Heart right ventricle (tissue), 16 donors: ENCODE data around the gene PIGR. TPM values are rescaled to one million over a fixed set of nuclear protein-coding genes. Genes with fewer than 3 reads are reported as not detected.
A peak's percentile ranks its signal among the peaks of the same experiment; 100 is the strongest.

Source experiments
- ATAC-seq, 8 donors: fragments of 200-7000 bp; cut with Tn5 transposase; one replicate each; pipeline ENCODE4 v1.9.1; 2020; ENCODE audit warnings: mild to moderate bottlenecking in 8 of 8, moderate library complexity in 8 of 8, moderate number of reproducible peaks in 1 of 8
- DNase-seq, 2 donors: peaks; one replicate each; pipeline ENCODE4 v3.0.0-alpha.2; 2020
- H3K27ac ChIP-seq, 10 donors: fragments of 200-600 bp; sonication (generic) in 2 of 10; one replicate each; pipeline versions ENCODE4 v1.5.0 to v1.8.0; 2020 to 2022; ENCODE audit warnings: mild to moderate bottlenecking in 3 of 10
- H3K27me3 ChIP-seq, 7 donors: fragments of 200-600 bp; one replicate each; pipeline ENCODE4 v1.8.0; 2021 to 2022; ENCODE audit warnings: mild to moderate bottlenecking in 2 of 7
- H3K36me3 ChIP-seq, 9 donors: fragments of 200-600 bp; sonication (generic) in 1 of 9; one replicate each; pipeline versions ENCODE4 v1.5.0 to v1.8.0; 2020 to 2022; ENCODE audit warnings: mild to moderate bottlenecking in 2 of 9
- H3K4me1 ChIP-seq, 9 donors: fragments of 200-600 bp; sonication (generic) in 1 of 9; one replicate each; pipeline versions ENCODE4 v1.5.0 to v1.8.0; 2020 to 2022; ENCODE audit warnings: mild to moderate bottlenecking in 4 of 9
- H3K4me3 ChIP-seq, 10 donors: fragments of 200-600 bp; sonication (generic) in 2 of 10; one replicate each; pipeline versions ENCODE4 v1.5.0 to v1.8.0; 2020 to 2022; ENCODE audit warnings: mild to moderate bottlenecking in 7 of 10, moderate library complexity in 2 of 10
- H3K9me3 ChIP-seq, 11 donors: fragments of 200-600 bp in 10 of 11; sonication (generic) in 2 of 11; one replicate each; pipeline versions ENCODE4 v1.5.0 to v1.8.0; 2013 to 2022; ENCODE audit warnings: mild to moderate bottlenecking in 2 of 11, control low read depth in 1 of 11, moderate library complexity in 1 of 11
- CTCF ChIP-seq, 9 donors: fragments of 200-600 bp; sonication (generic) in 2 of 9; IDR thresholded peaks; one replicate each; pipeline versions ENCODE4 v1.5.0 to v1.8.0; 2021 to 2022; ENCODE audit warnings: antibody characterized with exemption in 9 of 9, mild to moderate bottlenecking in 5 of 9, moderate library complexity in 1 of 9
- WGBS, 2 donors: extraction: QIAGEN DNeasy Blood & Tissue Kit; methylation state at CpG; one replicate each; pipeline ENCODE4 v1.1.7; 2013; ENCODE audit warnings: inconsistent platforms in 1 of 2; 5-methylcytosine and 5-hydroxymethylcytosine counted together
- intact Hi-C, 10 donors: fragments of 100-400 bp; cut with DNase I; formaldehyde crosslinking; loops; one replicate each; pipeline versions ENCODE4 v1.11.1 to v1.14.2; 2022
- polyA plus RNA-seq, 2 donors: library from polyadenylated mRNA; stranded (reverse); fragments of 200-250 nt; gene quantifications; one replicate each; pipeline ENCODE4 v1.2.3, GENCODE V29; 2013
- total RNA-seq, 10 donors: library from RNA; stranded (reverse); fragmentation: NEBNext Ultra II Directional in 3 of 10; extraction: Animal tissue kit (Norgen Biotek cat#: 25700) in 3 of 10; gene quantifications; one replicate each; pipeline versions ENCODE4 v1.2.1 to v1.2.4, GENCODE V29; 2021 to 2023
- donor health status: Arrhythmogenic right ventricular cardiomyopathy.
- donor health status: ischemic (EF 13 %, LVEDD 7.1; RV severe dilation, severe dysfunction).
- donor health status: healthy with polysubstance abuse.
- donor health status: DM: no; HTN: yes; CAD: no.
- donor health status: DM: no; HTN: no; CAD: no.
- donor health status: ischemic (EF 25% LVEDD 6.9; RV normal size, moderate dysfunction).
- donor health status: ischemic (EF 25% LVEDD 5.7; RV mildly dilated, moderate dysfunction).
- donor health status: healthy.
- donor health status: DM: yes; HTN: yes; CAD: no.
- donor health status: Ischemic cardiomyopathy.
- donor health status: ischemic (EF 35%, LVEDD 5.7; RV mildly dilated, moderate dysfunction).
- donor health status: nonischemic (EF 11% LVEDD 7.7; RV severe dilation, severe dysfunction).
- donor health status: DM: yes; HTN: yes; CAD: no.
- donor health status: PGD.
- donor health status: ischemic (EF 29% LVEDD 5.4; RV normal size, mild dysfunction).
- donor health status: nonischemic (EF 23%, LVEDD 6.1; RV moderate dilation, normal function).

PIGR gene
- total and polyA plus RNA-seq, 12 donors, result 0.01 to 0.11 (median 0.10) TPM; not detected in 9

- Histone ChIP-seq H3K9me3 (no peaks in the 10 kb centered on the region), H3K36me3 (no peaks in the 10 kb centered on the region), H3K27me3 (peaks cover 0 to 12% (median 0%) of the 10 kb centered on the region in 7 donors), H3K27ac (no peak overlapping the region), H3K4me1 (peaks cover 0 to 4% (median 0%) of the 10 kb centered on the region in 9 donors), H3K4me3 (no peak overlapping the region)
- ATAC-seq (peak in 2 of 8 donors; percentile 19 to 51), DNase-seq (peak in 1 of 2 donors; percentile 38)
- intact Hi-C loops, result no loop called here
- 62 to 65% methylated on average over 19 of the region's 19 CpGs for WGBS, 2 donors
- peak in 8 of 9 donors; percentile 17 to 63 (median 42) for TF ChIP-seq CTCF (IDR thresholded peaks at IDR 0.05)
These were observed 10.7 kb downstream of the PIGR start for GRCh38 chr1:206935491-206936067.

GRCh38 chr1:206933333-206933945 is 12.8 kb downstream of the PIGR start:
- peaks cover 0 to 11% (median 0%) of the 10 kb centered on the region in 9 donors for H3K4me1 ChIP-seq
- H3K36me3 ChIP-seq, result no peaks in the 10 kb centered on the region
- intact Hi-C loops, result no loop called here
- WGBS, 2 donors, result 72 to 73% methylated on average over 8 of the region's 8 CpGs
- H3K9me3 ChIP-seq, result no peaks in the 10 kb centered on the region
- peak in 3 of 8 donors; percentile 27 to 45 (median 30) for ATAC-seq
- no peak overlapping the region for H3K4me3 ChIP-seq
- DNase-seq, result peak in 1 of 2 donors; percentile 31
- H3K27me3 ChIP-seq, result peaks cover 0 to 12% (median 0%) of the 10 kb centered on the region in 7 donors
- TF ChIP-seq CTCF (IDR thresholded peaks at IDR 0.05), result peak in 7 of 9 donors; percentile 38 to 83 (median 46)
- H3K27ac ChIP-seq, result no peak overlapping the region

- Histone ChIP-seq H3K27me3 (peaks cover 0 to 10% (median 0%) of the 10 kb centered on the region in 7 donors), H3K4me3 (no peak overlapping the region), H3K36me3 (no peaks in the 10 kb centered on the region), H3K4me1 (peaks cover 0 to 11% (median 0%) of the 10 kb centered on the region in 9 donors), H3K27ac (no peak overlapping the region), H3K9me3 (no peaks in the 10 kb centered on the region)
- 54 to 73% methylated on average over 8 of the region's 8 CpGs for WGBS, 2 donors
- no peak for TF ChIP-seq CTCF (IDR thresholded peaks at IDR 0.05)
- DNase-seq (no peak), ATAC-seq (no peak)
- intact Hi-C loops, result no loop called here
These were observed 14.1 kb downstream of the PIGR start for GRCh38 chr1:206932177-206932576.

GRCh38 chr1:206931709-206932108 is 14.6 kb downstream of the PIGR start:
- no peak for ATAC-seq
- WGBS, 2 donors, result 76 to 77% methylated on average over 6 of the region's 6 CpGs
- TF ChIP-seq CTCF (IDR thresholded peaks at IDR 0.05), result no peak
- no peaks in the 10 kb centered on the region for H3K9me3 ChIP-seq
- no peaks in the 10 kb centered on the region for H3K36me3 ChIP-seq
- intact Hi-C loops, result no loop called here
- H3K4me1 ChIP-seq, result peaks cover 0 to 11% (median 0%) of the 10 kb centered on the region in 9 donors
- H3K4me3 ChIP-seq, result no peak overlapping the region
- peaks cover 0 to 5% (median 0%) of the 10 kb centered on the region in 7 donors for H3K27me3 ChIP-seq
- DNase-seq, result no peak
- no peak overlapping the region for H3K27ac ChIP-seq
